HPDE6-E6E7 (cell line): ENCODE data around the gene TMEM147.

Experiments
- DNase-seq: peaks from one replicate; pipeline ENCODE4 v3.0.0; 2011; ENCODE audit warnings: missing footprints; ENCODE audit errors: extremely low spot score

Gene TMEM147

DNA sequence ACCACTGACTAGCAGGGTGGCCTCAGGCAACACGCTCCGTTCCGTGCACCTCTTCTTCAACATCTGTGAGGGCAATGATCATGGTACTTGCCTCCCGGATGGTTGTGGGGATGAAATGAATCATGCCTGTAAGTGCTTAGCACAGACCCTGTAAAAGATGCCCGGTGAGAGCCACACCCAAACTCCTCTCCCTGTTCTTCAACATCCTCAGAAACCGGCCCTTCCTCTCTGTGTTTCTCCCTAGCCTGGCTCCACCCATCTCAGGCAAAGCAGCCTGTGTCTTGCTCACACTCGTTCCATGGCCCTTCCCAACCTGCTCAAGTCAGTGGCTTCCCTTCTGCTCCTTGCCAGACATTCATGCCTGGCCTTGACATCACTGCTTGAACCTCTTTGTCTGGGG is 26.1 kb upstream of the TMEM147 start:
- peak; percentile 65 for DNase-seq

DNA sequence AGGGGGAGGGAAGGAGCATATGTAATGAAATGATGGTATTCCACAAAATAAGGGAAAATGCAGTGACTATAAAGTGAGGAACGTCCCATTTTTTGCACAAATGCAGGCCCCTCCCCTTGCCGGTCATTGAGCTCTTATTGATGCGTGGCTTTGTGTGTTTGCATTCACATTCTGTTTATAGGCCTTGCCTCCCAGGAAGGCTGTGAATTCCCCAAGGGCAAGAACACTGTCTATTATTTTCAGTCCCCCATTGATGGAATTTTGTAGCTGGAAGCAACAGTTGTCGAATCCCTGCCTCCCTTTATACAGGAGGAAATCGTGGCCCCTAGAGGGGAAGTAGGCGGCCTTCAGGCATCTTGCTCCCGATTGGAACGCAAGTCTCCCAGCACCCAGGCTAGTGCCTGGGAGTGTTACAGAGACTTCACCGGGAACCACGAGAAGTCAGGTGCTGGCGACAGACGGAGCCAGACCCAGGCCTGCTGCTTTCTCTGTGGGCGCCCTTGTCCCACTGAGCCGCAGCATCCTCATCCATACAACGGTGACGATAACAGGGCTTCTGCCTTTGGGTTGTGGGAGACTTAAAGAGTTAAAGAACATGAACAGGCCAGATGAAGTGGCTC is 24.2 kb upstream of the TMEM147 start:
- DNase-seq: no peak

DNA sequence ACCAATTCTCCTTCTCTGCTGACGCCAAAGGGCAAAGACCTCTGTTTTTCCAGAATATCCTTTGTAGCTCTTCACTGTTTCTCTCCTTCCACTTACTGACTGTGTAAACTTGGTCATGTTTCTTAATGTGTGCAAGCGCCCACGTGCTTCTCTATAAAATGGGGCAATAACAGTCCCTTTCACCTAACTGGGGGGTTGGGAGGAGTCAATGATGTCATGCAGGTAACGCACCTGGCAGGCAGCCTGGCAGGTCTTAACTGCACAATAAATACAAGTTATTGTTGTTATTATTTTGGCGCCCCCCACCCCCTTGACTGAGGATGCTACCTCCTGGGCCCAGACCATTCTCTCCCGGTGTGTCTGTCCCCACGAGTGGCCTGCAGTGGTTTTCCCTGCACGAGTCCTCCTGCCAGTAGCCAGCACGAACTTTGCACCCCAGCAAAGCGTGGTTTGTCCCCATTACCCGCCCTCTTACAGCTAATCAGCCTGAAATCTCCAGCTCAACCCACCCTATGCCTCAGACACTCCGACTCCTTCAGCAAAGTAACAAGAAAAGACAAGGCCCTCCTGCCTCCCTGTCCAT is 22.6 kb upstream of the TMEM147 start:
- no peak for DNase-seq

DNA sequence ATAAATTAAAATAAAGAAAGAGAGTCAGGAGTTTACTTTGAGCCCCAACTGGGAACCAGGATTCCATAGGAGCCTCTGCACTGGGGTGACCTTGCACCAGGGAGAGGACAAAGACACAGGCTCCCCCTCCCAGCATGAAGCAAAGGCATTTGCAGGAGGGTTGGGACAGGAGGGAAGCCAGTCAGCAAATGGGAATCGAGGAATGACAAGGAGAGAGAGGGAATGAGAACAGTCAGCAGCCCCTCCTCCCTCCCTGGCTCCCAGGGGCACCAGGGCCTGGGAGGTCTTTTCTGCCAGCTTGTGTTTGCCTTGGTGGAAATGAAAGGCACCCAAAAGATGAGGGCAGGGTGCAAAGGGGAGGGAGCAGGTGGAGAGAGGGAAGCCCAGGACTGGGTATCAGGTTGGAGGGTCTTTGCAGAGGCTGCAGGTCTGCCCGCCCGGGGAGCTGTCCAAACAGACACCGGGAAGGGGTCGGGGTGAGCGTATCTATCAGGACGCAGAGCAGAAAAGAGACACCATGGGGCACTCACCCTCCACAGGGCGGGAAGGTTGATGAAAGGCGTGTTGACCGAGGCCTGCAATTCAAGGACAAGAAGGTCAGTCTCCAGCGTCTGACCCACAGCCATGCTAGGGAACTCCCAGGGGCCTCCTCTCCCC is 21.1 kb upstream of the TMEM147 start:
- DNase-seq: no peak

DNA sequence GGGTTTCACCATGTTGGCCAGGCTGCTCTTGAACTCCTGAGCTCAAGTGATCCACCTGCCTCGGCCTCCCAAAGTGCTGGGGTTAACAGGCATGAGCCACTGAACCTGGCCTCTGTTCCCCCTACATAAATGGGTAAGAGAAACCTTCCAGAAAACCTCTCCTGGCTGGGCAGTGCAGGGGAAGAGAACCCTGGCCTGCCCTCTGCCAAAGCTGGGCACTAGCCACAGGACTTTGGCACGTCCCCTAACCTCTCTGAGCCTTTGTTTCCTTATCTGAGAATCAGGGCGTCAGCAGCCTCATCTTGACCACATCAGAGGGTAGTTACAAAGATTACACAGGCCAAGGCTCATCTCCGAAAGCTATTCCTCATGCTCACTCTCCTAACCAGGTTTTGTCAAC is 19.6 kb upstream of the TMEM147 start:
- DNase-seq: no peak

DNA sequence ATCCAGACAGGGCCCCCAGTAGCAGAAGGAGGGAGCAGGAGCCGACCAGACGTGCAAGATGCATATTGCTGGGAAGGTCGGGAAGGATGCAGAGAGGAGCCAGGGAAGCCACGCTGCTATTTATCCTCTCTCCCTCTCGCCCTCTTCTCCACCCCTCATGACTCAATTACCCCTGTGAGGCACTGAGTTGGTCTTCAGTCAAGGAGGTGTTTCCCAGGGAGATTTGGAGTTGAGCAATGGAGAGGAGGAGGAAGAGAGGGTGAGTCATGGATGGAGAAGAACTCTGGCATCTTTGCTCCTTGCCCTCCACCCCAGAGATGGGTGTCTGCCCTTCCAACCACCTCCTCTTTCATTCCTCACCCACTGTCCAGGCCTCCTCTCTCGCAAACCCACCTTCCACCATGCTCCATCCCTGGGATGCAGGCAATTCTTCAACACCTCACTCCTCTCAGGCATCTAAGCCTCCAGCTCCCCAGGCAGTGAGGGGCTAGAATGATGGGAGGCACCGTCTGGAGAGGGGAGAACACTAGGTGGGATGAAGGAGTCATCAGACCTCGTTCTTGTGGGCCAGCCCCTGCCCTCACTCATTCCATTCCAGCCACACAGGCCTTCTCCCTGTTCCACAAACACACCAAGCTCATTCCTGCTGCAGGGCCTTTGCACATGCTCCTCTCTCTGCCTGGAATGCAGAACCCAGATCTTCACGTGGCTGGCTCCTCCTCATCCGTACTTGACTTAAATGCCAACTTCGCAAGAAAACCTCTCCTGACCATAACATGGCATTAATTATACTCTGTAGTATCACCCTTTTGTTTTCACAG is 17.0 kb upstream of the TMEM147 start, which contains the start of gene SBSN:
Gene SBSN (minus strand): TSS at position 94 of the 821 bp plus-strand sequence. CDS start 30 bp downstream, at position 64.
- DNase-seq: no peak

DNA sequence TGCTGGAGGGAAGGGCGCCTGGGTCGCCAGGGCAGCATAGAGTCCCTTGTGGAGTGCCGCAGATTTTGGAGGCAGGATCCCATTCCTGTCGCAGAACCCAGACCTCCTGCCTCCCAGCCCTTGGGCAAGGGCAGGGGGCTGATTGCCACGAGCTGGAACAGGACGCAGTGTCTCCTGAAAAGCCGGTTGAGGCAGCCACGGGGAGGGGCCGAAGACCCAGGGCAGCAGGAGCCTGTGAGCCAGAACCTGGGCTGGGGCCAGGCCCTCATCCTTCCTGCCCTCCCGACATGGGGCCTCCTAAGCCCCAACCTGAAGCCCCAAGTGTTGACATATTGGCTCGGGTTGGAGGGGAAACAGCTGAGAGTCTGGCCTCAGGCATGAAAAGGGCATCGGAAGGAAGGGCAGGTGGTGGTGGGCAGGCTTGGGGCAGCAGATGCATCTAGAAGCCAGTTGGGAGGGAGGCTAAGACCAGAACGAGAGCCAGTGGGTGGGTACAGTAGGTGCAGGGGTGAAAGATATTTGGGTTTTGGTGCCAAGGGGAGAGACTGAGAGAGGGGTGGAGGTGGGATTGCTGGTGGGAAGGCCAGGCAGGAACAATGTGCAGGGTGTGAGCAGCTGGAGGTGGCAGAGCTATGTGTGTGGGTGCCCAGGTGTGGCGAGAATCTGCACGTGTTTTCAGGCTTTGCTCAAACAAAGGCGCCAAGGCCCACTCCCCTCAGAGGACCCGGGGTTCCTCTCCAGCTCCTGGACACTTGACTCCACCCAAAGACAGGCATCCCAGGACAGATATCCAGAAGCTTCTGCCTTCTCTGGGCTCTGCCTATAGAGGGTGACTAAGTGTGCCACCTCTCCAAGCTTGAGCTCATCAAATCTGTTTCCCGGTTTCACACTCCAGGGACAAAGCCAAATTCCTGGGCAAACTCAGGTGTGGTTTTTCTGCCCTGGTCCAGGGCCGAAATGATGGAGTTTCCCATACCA is 15.9 kb upstream of the TMEM147 start:
- DNase-seq: no peak

DNA sequence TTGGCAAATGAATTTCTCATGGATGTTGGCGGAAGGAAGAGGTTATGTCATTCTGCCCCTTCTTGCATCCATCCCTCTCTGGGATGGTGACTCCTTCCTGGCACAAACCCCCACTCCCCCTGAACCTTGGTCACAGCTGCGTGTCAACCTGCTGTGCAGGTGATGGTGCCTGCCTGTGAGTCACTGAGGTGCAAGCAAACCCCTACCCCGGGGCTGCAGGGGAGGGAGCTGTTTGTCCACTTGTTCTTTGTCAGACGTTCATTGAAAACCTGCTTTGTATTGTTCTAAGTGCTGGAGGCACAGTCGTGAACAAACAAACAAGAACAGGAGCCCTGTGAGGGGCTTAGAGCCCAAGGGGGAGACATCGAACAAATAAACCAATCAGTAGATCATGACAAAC is 14.1 kb upstream of the TMEM147 start:
- DNase-seq: no peak

DNA sequence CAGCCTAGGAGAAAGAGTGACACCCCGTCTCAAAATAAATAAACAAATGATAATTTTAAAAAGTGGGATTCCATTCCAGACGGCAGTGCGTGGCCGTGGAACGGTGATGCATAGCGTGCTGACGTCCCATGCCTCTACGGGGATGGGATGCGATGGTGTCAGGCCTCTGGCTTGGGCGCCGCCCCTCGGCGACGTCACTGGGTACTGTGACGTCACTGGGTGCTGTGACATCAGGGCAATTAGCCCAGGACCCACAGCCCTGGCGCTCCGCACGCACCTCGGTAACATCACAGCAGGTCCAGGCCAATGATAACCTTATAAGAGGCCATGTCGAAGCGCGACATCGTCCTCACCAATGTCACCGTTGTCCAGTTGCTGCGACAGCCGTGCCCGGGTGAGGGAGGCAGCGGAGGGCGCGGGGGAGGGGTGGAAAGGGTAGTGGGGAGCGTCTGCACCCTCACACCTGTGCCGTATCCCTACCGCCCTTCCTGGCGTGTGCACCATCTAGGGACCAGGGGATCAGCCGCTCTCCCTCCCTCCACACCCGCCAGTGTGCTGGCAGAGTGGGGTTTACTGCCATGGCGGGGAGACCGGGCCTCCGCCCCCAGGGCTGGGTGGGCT is 12.1 kb upstream of the TMEM147 start, which contains the start of gene GAPDHS:
Gene GAPDHS (plus strand): TSS at position 256 of the 621 bp plus-strand sequence. CDS start 72 bp downstream, at position 328.
- DNase-seq: no peak

DNA sequence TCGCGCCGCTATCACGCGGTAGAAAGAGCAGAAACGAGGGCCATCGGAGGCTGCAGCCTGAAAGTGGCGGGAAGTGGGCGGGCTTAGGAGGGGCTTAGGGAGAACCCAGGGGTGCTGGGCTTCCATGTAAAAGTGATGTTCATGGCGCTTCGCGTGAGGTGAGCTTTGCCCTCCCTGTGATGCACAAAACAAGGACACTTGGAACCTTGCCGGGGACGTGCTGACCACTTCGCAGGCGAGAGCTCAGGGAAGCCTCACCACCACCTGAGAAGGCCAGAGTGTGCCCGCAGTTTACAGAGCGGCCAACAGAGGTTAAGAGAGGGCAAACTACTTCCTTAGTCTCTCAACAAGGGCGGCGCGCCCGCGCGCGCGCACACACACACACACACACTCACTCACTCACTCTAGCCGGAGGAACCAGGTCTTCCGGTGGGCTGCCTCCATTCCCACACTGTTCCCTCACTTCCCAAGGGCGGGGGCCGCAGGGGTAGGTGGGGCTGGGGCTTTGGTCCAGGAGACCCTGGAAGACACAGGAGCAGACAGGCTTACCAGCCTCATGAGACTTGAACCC is 11.5 kb upstream of the TMEM147 start:
- no peak for DNase-seq

DNA sequence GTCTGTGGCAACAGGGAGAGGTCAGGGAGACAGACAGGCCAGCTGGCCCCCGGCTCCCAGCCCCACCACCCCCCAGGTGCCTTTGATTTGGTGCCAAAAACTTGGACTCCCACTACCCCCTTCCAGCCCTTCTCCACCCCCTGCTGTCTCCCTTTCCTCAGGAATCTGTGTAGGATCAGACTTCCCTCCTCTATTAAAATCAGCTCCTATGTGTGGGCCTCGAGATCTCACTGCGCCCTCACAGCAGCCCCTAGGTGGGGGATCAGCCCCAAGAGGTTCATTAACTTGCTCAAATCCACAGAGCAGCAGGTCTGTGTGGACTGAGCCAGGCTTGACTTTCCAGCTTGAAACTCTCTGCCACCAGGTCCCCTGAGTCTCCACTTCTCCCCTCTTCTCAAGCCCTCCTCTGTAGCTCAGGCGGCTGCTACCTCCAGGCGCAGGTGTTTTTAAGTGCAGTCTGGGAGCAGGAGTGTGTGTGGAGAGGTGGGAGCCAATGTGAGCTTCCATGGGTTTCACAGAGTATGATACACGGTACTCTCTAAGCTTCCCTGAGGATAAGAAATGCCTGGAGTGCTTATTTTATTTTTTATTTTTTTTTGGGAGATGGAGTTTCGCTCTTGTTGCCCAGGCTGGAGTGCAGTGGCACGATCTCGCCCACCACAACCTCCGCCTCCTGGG is 10.5 kb upstream of the TMEM147 start:
- no peak for DNase-seq

DNA sequence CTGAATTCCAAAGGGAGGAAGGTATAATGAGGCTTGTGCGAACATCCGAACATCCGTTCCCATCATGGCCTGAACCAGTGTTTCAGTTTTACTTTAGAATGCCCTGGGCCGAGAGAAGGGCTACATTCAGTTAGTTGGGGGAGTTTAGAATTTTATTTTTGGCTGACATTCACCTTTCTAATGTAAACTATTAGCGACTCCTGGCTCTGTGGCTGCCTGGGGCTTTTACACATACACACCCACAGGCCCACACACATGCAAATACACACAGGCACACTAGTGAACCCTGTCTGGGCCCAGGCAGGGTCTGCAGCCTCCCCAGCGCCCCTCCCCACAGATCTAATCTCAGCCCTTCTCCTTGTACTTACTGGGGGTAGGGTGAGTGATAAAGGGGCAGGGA is 6.1 kb upstream of the TMEM147 start:
- DNase-seq: no peak

DNA sequence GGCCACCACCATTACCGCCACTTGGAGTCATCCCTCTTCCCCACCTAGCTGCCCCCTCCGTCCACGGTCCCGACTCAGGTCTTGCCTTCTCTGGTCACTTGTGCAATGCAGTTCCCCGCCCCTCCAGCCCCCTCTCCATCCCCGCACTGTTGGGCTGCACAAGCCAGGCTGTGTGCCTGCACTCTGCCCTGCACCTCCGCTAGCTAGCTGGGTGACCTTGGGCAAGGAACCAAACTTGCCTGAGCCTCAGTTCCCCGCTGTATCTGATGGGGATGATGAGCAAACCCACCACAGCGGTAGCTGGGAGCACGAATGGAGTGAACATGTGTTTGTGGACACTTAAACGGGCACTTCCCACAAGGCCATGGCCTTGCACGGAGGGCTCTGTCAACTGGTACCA is 5.6 kb upstream of the TMEM147 start:
- DNase-seq: no peak

DNA sequence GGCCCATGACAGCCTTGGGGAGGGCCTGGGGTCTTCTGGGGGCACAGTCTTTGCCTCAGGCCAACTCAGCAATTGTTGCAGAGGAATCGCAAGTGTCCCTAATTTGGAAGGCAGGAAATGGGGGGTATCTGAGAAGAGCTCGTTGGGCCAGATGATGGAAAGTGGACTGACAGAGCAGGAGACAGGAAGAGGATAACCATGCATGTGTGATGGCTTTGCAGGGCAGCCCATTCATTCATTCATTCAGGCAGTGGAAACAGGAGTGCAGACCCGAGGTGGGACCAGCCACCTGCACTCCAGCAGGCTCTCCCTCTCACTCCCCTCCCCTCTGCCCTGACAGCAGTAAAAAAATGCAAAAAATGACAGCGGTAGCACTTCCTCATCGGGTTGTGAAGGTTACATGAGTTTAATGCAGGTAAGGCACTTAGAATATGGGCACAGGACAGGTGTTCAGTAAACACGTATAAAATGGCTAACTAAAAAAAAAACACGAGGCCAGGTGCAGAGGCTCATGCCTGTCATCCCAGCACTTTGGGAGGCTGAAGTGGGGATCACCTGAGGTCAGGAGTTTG is 5.0 kb upstream of the TMEM147 start:
- no peak for DNase-seq

DNA sequence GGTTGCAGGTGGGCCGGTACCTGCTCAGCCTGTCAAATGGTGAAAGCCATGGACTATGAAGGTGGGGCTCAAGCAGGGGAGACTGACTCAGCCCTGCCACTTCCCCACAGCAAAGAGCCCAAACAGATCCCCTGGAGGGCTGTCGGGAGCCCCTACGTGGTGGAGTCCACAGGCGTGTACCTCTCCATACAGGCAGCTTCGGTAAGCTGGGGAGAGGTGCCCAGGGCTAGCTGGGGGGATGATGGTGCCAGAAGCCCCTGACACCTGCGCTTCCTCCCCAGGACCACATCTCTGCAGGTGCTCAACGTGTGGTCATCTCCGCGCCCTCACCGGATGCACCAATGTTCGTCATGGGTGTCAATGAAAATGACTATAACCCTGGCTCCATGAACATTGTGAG is 3.2 kb upstream of the TMEM147 start:
- no peak for DNase-seq

DNA sequence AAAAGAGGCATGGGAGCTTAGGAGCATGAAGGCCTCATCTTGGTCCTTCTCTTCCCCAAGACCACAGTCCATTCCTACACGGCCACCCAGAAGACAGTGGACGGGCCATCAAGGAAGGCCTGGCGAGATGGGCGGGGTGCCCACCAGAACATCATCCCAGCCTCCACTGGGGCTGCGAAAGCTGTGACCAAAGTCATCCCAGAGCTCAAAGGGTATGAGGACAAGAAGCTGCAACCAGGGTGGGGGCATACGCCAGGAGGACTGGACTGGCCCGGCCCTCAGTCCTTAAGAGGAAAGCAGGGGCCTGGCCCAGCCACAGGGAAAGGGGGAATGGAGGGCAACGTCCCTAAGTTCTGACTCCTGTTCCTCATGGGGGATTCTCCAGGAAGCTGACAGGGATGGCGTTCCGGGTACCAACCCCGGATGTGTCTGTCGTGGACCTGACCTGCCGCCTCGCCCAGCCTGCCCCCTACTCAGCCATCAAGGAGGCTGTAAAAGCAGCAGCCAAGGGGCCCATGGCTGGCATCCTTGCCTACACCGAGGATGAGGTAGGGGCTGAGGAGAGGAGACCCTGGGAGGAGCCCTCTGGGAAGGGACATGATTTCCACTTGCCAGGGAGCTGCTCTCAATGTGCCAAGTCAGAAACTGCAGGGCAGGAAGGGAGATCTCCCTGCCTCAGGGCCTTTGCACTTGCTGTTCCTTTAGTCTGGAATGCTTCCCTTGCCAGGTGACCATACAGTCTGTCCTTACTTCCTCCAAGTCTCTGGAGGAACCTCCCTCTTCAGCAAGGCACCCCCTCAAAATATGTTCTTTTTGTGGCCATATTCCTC is 1.9 kb upstream of the TMEM147 start:
- DNase-seq: no peak

DNA sequence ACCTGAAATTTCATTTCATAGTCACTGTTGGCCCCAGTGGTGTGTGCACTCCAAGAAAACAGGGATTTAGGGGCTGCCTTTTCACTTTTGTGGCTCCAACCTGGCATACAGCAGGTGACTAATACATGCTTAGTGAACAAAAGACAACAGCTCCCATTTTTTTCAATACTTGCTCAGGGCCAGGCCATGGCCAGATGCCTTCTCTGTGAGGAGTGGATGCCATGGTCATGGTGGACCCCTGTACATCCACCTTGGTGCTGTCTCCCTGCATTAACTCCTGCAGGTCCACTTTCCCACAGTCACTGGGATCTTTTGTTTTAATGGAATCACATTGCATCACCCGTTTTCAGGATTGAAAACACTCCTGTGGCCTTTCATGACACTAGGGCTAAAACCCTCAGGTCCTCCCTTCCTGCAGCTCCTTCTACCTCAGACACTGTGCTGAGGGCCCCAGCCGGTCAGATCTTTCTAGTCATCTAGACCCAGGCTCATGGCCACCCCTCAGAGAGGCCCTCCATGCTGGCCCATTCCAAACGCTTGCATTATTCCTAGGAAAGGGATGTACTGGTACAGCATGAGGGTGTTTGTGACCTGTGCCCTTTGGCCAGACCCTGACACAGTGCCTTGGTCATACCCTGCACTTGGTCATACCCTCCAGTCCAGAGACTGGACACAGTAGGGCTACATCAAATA is 1.2 kb upstream of the TMEM147 start:
- DNase-seq: no peak

DNA sequence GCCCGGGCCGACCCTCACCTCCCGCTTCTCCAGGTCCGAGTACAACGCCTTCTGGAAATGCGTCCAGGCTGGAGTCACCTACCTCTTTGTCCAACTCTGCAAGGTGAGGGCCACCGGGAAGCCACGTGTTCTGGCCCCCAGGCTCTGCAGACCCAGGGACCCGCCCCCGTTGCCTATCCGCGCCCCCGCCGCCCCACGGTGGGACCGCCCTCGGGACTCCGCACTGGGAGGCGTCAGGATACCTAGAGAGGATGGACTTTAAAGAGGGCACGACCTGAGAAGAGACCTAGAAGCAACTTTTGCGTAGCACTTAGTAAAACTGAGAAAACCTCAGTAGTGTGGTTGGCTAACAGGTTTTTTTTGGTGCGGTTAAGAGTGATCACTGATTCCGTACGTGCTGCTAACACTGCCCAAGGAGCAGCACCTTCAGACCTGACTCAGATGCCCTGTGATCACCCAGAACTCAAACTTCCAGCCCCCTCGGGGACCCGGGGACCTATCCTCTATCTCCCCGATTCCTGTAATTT is 492 bp downstream of the TMEM147 start:
- DNase-seq: no peak
